H1 (cell line): ENCODE data around the gene CACNA1E.

ENCODE experiments used
- CBX5 ChIP-seq: fragments of 300-800, 300-1000 bp; sonication (generic); IDR thresholded peaks from 2 replicates; pipeline ENCODE4 v1.7.1; 2016; ENCODE audit warnings: antibody characterized with exemption, low read length, low read depth
- EGR1 ChIP-seq: IDR thresholded peaks from 2 replicates; pipeline ENCODE4 v1.6.1; 2011; ENCODE audit warnings: low read depth, low read length, borderline replicate concordance
- EP300 ChIP-seq, 2 experiments: IDR thresholded peaks; 1 replicate in 1 of 2; 2 replicates in 1 of 2; pipeline ENCODE4 v1.6.1; 2011 to 2012; ENCODE audit warnings: low read depth in 2 of 2, low read length in 2 of 2, mild to moderate bottlenecking in 2 of 2, borderline replicate concordance in 1 of 2, inconsistent platforms in 1 of 2, moderate library complexity in 1 of 2
- EZH2 ChIP-seq: fragments of 200-600 bp; sonication (generic); IDR thresholded peaks from 2 replicates; pipeline ENCODE4 v1.7.1; 2012; ENCODE audit warnings: low read depth, mild to moderate bottlenecking, moderate library complexity, low read length, inconsistent platforms; ENCODE audit not compliant: severe bottlenecking
- FOSL1 ChIP-seq: IDR thresholded peaks from 2 replicates; pipeline ENCODE4 v1.6.1; 2011; ENCODE audit warnings: mild to moderate bottlenecking, low read depth, low read length, moderate library complexity; ENCODE audit not compliant: insufficient read depth
- POLR2A ChIP-seq, 2 experiments: IDR thresholded peaks; 1 replicate in 1 of 2; 2 replicates in 1 of 2; pipeline ENCODE4 v1.6.1; 2011; ENCODE audit warnings: low read depth in 2 of 2, low read length in 2 of 2, mild to moderate bottlenecking in 2 of 2; ENCODE audit errors: control extremely low read depth in 1 of 2
- RBBP5 ChIP-seq: IDR thresholded peaks from 2 replicates; pipeline ENCODE4 v1.7.1; 2012; ENCODE audit warnings: low read depth, mild to moderate bottlenecking, inconsistent platforms, low read length, moderate library complexity, borderline replicate concordance
- RFX5 ChIP-seq: IDR thresholded peaks from 2 replicates; pipeline ENCODE4 v1.6.1; 2011; ENCODE audit warnings: low read depth, low read length, improper control_type of control experiment, borderline replicate concordance
- SP1 ChIP-seq: IDR thresholded peaks from 2 replicates; pipeline ENCODE4 v1.6.1; 2011; ENCODE audit warnings: low read depth, low read length
- TAF1 ChIP-seq: IDR thresholded peaks from 2 replicates; pipeline ENCODE4 v1.6.1; 2011; ENCODE audit warnings: mild to moderate bottlenecking, low read depth, low read length
- TCF12 ChIP-seq: IDR thresholded peaks from 2 replicates; pipeline ENCODE4 v1.6.1; 2011; ENCODE audit warnings: low read depth, mild to moderate bottlenecking, low read length
- TF ChIP-seq, protein P1 (sequence below), 3 experiments: IDR thresholded peaks; 1 replicate in 2 of 3; 2 replicates in 1 of 3; pipeline versions ENCODE4 v1.5.1 to v1.6.1; 2011; ENCODE audit warnings: low read length in 3 of 3, mild to moderate bottlenecking in 3 of 3, inconsistent platforms in 2 of 3, low read depth in 1 of 3, moderate library complexity in 1 of 3; ENCODE audit not compliant: insufficient read depth in 1 of 3; ENCODE audit errors: control extremely low read depth in 1 of 3
- TF ChIP-seq, protein P2 (sequence below): fragments of 300-600 bp; sonication (generic); IDR thresholded peaks from 2 replicates; pipeline ENCODE4 v1.7.1; 2012; ENCODE audit warnings: low read length, moderate library complexity, mild to moderate bottlenecking, inconsistent platforms; ENCODE audit not compliant: insufficient replicate concordance

DNA sequence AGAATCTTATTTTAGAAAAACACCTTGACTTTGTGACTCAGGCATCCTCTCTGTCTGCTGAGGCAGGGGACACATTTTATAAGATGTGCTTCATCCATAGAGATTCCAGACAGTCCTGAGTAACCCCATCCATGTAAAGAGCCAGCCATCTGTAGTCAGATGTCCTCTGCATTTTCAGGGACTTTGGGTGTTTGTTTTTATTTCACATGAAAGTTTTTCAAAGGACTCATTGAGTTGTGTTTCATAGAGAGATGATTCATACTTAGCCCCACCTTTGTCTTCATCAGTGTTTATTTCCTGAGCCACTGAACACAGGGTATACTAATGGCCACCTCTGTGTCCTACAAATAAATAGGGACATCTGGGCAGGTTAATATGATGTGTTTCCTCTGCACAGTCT lies 280.4 kb downstream of the CACNA1E start:
- TF ChIP-seq POLR2A (IDR thresholded peaks at IDR 0.05; ENCODE audit: control extremely low read depth in 1 of 2, low read depth in 2 of 2, low read length in 2 of 2) (no peak), FOSL1 (no peak), RFX5 (no peak), EP300 (IDR thresholded peaks at IDR 0.05; ENCODE audit: borderline replicate concordance in 1 of 2, low read depth in 2 of 2, low read length in 2 of 2) (no peak), RBBP5 (no peak), EGR1 (no peak), EZH2 (no peak), SP1 (no peak), CBX5 (no peak), TCF12 (no peak), TAF1 (no peak)
- TF ChIP-seq, protein P1, sequence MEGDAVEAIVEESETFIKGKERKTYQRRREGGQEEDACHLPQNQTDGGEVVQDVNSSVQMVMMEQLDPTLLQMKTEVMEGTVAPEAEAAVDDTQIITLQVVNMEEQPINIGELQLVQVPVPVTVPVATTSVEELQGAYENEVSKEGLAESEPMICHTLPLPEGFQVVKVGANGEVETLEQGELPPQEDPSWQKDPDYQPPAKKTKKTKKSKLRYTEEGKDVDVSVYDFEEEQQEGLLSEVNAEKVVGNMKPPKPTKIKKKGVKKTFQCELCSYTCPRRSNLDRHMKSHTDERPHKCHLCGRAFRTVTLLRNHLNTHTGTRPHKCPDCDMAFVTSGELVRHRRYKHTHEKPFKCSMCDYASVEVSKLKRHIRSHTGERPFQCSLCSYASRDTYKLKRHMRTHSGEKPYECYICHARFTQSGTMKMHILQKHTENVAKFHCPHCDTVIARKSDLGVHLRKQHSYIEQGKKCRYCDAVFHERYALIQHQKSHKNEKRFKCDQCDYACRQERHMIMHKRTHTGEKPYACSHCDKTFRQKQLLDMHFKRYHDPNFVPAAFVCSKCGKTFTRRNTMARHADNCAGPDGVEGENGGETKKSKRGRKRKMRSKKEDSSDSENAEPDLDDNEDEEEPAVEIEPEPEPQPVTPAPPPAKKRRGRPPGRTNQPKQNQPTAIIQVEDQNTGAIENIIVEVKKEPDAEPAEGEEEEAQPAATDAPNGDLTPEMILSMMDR (IDR thresholded peaks at IDR 0.05; ENCODE audit: control extremely low read depth in 1 of 3, insufficient read depth in 1 of 3, low read depth in 1 of 3, low read length in 3 of 3), result no peak
- TF ChIP-seq, protein P2, sequence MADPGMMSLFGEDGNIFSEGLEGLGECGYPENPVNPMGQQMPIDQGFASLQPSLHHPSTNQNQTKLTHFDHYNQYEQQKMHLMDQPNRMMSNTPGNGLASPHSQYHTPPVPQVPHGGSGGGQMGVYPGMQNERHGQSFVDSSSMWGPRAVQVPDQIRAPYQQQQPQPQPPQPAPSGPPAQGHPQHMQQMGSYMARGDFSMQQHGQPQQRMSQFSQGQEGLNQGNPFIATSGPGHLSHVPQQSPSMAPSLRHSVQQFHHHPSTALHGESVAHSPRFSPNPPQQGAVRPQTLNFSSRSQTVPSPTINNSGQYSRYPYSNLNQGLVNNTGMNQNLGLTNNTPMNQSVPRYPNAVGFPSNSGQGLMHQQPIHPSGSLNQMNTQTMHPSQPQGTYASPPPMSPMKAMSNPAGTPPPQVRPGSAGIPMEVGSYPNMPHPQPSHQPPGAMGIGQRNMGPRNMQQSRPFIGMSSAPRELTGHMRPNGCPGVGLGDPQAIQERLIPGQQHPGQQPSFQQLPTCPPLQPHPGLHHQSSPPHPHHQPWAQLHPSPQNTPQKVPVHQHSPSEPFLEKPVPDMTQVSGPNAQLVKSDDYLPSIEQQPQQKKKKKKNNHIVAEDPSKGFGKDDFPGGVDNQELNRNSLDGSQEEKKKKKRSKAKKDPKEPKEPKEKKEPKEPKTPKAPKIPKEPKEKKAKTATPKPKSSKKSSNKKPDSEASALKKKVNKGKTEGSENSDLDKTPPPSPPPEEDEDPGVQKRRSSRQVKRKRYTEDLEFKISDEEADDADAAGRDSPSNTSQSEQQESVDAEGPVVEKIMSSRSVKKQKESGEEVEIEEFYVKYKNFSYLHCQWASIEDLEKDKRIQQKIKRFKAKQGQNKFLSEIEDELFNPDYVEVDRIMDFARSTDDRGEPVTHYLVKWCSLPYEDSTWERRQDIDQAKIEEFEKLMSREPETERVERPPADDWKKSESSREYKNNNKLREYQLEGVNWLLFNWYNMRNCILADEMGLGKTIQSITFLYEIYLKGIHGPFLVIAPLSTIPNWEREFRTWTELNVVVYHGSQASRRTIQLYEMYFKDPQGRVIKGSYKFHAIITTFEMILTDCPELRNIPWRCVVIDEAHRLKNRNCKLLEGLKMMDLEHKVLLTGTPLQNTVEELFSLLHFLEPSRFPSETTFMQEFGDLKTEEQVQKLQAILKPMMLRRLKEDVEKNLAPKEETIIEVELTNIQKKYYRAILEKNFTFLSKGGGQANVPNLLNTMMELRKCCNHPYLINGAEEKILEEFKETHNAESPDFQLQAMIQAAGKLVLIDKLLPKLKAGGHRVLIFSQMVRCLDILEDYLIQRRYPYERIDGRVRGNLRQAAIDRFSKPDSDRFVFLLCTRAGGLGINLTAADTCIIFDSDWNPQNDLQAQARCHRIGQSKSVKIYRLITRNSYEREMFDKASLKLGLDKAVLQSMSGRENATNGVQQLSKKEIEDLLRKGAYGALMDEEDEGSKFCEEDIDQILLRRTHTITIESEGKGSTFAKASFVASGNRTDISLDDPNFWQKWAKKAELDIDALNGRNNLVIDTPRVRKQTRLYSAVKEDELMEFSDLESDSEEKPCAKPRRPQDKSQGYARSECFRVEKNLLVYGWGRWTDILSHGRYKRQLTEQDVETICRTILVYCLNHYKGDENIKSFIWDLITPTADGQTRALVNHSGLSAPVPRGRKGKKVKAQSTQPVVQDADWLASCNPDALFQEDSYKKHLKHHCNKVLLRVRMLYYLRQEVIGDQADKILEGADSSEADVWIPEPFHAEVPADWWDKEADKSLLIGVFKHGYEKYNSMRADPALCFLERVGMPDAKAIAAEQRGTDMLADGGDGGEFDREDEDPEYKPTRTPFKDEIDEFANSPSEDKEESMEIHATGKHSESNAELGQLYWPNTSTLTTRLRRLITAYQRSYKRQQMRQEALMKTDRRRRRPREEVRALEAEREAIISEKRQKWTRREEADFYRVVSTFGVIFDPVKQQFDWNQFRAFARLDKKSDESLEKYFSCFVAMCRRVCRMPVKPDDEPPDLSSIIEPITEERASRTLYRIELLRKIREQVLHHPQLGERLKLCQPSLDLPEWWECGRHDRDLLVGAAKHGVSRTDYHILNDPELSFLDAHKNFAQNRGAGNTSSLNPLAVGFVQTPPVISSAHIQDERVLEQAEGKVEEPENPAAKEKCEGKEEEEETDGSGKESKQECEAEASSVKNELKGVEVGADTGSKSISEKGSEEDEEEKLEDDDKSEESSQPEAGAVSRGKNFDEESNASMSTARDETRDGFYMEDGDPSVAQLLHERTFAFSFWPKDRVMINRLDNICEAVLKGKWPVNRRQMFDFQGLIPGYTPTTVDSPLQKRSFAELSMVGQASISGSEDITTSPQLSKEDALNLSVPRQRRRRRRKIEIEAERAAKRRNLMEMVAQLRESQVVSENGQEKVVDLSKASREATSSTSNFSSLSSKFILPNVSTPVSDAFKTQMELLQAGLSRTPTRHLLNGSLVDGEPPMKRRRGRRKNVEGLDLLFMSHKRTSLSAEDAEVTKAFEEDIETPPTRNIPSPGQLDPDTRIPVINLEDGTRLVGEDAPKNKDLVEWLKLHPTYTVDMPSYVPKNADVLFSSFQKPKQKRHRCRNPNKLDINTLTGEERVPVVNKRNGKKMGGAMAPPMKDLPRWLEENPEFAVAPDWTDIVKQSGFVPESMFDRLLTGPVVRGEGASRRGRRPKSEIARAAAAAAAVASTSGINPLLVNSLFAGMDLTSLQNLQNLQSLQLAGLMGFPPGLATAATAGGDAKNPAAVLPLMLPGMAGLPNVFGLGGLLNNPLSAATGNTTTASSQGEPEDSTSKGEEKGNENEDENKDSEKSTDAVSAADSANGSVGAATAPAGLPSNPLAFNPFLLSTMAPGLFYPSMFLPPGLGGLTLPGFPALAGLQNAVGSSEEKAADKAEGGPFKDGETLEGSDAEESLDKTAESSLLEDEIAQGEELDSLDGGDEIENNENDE, result no peak
